Lower leg skin (tissue), 3 donors: Measurements from ENCODE around the gene FKBP4.

Source experiments
- CTCF ChIP-seq, 3 donors: fragments of 450-650 bp; IDR thresholded peaks; one replicate each; pipeline ENCODE4 v1.5.1; 2016; ENCODE audit warnings: antibody characterized with exemption in 3 of 3, mild to moderate bottlenecking in 3 of 3, moderate library complexity in 2 of 3
- POLR2A ChIP-seq, 2 donors: fragments of 450-650 bp; IDR thresholded peaks; one replicate each; pipeline ENCODE4 v1.6.1; 2016 to 2017; ENCODE audit warnings: antibody characterized with exemption in 2 of 2, mild to moderate bottlenecking in 1 of 2, moderate library complexity in 1 of 2

GRCh38 chr12:2775431-2775830 is 19.3 kb upstream of the FKBP4 start:
- no peak for TF ChIP-seq CTCF (IDR thresholded peaks at IDR 0.05)
- no peak for TF ChIP-seq POLR2A (IDR thresholded peaks at IDR 0.05)
